ENCODE data around the gene IL16. TPM values are rescaled to one million over a fixed set of nuclear protein-coding genes. Genes with fewer than 3 reads are reported as not detected.
A peak's percentile ranks its signal among the peaks of the same experiment; 100 is the strongest.

The IL16 gene
- total RNA-seq, 1 donor from 2014 or later = 54.0 TPM

- DNase-seq (ENCODE audit: low spot score) (peak; percentile 92), ATAC-seq (peak; percentile 94)
- intact Hi-C loops (cut with DNase I) = loop anchor here (2.0 to 5.0 kb wide), 2 partner anchors 109 to 161 kb away; no protein-coding TSS in a partner anchor
Observed at GRCh38 chr15:81265944-81266775, 69.5 kb downstream of the IL16 start.

GRCh38 chr15:81268340-81268739, 71.7 kb downstream of the IL16 start:
- DNase-seq (ENCODE audit: low spot score) (no peak), ATAC-seq (no peak)
- intact Hi-C loops (cut with DNase I) = loop anchor here (5.0 kb wide), 1 partner anchor 111 kb away; no protein-coding TSS in a partner anchor

GRCh38 chr15:81268881-81269601, 72.4 kb downstream of the IL16 start:
- DNase-seq (ENCODE audit: low spot score) = no peak
- intact Hi-C loops (cut with DNase I) = loop anchor here (5.0 kb wide), 1 partner anchor 112 kb away; no protein-coding TSS in a partner anchor
- ATAC-seq = no peak

DNA sequence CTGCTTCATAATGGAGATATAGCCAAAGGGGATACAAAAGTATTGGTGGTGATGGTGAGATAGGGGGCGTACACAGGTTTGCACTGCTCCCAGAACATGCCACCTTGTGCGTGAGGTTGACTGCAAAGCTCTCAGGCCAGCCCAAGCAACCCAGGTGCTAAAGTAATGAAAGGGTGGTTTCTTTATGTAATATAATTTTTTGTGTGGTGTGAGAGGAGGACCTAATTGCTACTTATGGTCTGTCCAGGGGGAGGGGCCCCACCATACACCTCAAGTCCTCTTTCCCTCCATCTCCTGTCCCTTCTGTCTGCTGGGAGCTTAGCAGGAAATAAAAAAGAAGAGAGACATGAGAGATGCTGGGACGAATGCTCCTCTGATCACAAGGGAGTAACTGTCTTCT, 73.5 kb downstream of the IL16 start:
- ATAC-seq (no peak), DNase-seq (ENCODE audit: low spot score) (no peak)
- intact Hi-C loops (cut with DNase I) = loop anchor here (10.0 kb wide), 1 partner anchor 125 kb away; no protein-coding TSS in a partner anchor

DNA sequence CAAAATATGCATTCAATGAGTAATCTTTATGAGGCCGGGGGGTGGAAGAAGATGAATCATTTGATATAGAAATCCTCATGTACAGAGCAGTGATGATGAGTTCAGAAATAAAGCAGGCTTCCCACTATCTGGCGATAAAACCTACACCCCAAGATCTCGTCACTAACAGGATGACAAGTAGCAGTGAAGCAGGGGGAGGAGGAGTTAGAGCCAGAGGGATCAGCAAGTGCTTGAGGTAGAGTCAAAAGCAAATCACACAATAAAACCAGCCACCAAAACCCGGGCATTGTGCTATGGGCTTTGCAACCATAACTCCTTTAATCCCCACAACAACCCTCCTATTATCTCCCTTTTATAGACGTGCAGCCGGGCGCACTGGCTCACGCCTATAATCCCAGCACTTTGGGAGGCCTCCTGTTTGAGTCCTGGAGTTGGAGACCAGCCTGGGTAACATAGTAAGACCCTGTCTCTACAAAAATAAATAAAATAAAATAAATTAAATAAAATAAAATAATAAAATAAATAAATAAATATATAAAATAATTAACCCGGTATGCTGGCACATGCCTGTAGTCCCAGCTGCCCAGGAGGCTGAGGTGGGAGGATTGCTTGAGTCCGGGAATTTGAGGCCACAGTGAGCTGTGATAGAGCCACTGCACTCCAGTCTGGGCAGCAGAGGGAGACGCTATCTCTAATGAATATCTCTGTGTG, 74.3 kb downstream of the IL16 start:
- DNase-seq (ENCODE audit: low spot score) (no peak), ATAC-seq (no peak)
- intact Hi-C loops (cut with DNase I) = loop anchor here (10.0 kb wide), 1 partner anchor 124 kb away; no protein-coding TSS in a partner anchor

- intact Hi-C loops (cut with DNase I) = loop anchor here (10.0 kb wide), 1 partner anchor 123 kb away; no protein-coding TSS in a partner anchor
- DNase-seq (ENCODE audit: low spot score) (no peak), ATAC-seq (no peak)
Observed at GRCh38 chr15:81271761-81272644, 75.3 kb downstream of the IL16 start.

DNA sequence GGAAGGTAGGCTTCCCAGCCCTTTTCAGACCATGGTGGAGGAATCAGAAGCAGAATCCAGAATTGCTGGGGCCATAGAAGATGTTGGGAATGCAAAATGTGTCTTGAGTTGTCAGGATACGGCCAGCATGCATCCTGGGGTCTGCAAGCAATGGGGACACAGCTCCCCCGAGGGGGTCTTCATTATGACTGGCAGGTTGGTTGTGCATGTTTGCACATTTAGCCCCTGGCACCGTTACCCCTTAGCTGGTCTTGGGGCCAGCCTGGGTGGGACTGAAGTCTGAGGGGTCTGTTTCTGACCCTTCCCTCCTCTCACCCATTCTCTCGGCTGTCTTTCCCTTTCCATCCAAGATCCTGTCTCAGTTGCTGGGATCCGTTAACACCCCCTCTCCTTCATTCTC, 76.5 kb downstream of the IL16 start:
- intact Hi-C loops (cut with DNase I) = loop anchor here (10.0 kb wide), 1 partner anchor 122 kb away; no protein-coding TSS in a partner anchor
- no peak for DNase-seq (ENCODE audit: low spot score)
- ATAC-seq = no peak

- intact Hi-C loops (cut with DNase I) = loop anchor here (10.0 kb wide), 1 partner anchor 121 kb away; no protein-coding TSS in a partner anchor
- DNase-seq (ENCODE audit: low spot score) = no peak
- no peak for ATAC-seq
Observed at GRCh38 chr15:81273855-81274254, 77.2 kb downstream of the IL16 start.

- DNase-seq (ENCODE audit: low spot score) = no peak
- intact Hi-C loops (cut with DNase I) = loop anchor here (10.0 kb wide), 1 partner anchor 121 kb away; no protein-coding TSS in a partner anchor
- no peak for ATAC-seq
Observed at GRCh38 chr15:81274255-81274654, 77.6 kb downstream of the IL16 start.

DNA sequence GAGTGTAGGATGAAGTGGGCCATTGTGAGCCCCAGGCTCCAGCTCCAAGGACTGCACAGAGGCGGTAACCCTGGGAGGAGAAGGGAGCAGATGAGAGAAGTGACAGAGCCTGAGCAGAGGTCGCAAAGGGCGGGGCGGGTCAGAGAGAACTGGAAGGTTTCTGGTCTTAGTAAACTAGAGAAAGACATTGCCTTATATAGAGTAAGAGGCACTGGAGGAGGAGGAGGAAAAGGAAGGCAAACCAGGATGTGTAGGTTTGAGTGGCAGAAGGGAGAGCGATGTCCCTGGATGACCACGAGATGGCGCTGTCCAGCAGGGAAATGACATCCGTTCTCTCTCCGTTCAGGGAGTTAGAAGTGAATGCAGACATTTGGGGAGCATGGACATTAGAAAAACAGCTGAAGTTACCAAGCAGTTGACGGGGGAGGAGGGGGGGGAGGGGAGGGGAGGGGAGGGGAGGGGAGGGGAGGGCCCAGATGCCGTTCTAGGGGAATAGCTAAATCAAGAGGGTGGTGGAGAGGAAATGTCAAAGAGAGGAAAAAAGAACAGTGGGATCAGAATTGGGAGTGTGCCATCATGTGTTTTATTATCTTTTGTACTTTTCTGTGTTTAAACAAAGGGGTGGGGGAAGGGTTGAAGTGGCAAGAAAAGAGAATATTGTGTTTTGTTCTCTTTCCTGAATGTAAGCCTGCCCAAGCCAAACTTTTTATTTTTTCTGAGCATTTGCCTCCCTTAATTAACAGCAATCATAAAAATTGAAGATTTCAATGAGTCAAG, 78.4 kb downstream of the IL16 start:
- ATAC-seq = peak; percentile 87
- intact Hi-C loops (cut with DNase I) = loop anchor here (10.0 kb wide), 1 partner anchor 120 kb away; no protein-coding TSS in a partner anchor
- DNase-seq (ENCODE audit: low spot score) = peak; percentile 89

DNA sequence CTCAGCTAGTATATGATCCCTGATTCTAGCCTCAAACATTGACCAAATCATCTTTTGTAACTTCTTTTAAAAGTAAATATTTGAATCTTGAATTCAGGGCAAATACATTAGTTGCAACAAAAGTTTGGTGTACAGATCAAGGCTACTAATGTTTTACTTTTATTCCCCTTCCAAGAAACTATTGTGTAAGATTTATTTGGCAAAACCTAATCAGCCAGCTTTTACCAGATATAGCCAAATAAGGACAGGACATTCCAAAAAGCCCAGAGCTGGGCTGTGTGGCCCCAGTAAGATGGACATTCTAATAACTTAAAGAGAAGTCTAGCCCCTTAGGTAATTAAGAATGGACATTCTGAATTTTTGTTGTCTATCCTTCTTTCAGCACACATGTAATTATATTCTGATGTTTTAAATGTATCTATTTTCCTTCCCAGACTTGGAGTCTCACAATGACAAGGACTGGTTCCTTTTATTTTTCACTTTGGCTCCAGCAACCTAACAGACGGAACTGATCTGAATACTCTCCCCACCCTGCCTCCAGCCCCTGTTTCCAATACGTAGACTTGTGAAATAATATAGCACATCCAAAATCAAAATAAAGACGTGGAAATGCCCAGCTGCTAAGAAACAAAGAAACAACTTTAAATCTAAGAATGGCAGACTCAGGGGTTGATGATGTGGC, 79.2 kb downstream of the IL16 start:
- DNase-seq (ENCODE audit: low spot score) = no peak
- ATAC-seq = peak; percentile 75
- intact Hi-C loops (cut with DNase I) = loop anchor here (10.0 kb wide), 1 partner anchor 119 kb away; no protein-coding TSS in a partner anchor

- intact Hi-C loops (cut with DNase I) = loop anchor here (10.0 kb wide), 1 partner anchor 118 kb away; no protein-coding TSS in a partner anchor
- DNase-seq (ENCODE audit: low spot score) (no peak), ATAC-seq (no peak)
Observed at GRCh38 chr15:81276967-81277366, 80.3 kb downstream of the IL16 start.

DNA sequence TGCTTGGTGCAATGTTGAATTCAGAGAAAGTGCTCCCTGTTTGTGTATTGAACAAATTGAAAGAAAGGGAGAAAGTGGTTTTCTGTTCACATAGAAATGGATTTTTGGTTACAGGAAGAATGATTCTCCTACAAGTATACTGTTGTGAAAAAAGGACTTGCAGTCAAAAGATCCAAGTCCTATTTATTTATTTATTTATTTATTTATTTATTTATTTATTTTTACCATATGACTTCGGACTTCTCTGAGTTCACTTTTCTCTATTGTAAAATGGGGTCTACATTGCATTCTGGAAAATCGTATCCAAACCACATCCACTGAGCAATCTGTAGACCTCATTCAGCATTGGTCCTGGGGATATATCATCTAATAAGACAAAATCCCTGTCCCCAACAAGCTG, 81.2 kb downstream of the IL16 start:
- DNase-seq (ENCODE audit: low spot score) (no peak), ATAC-seq (no peak)
- intact Hi-C loops (cut with DNase I) = loop anchor here (10.0 kb wide), 1 partner anchor 117 kb away; no protein-coding TSS in a partner anchor

GRCh38 chr15:81278306-81279029, 81.8 kb downstream of the IL16 start:
- ATAC-seq (no peak), DNase-seq (ENCODE audit: low spot score) (no peak)
- intact Hi-C loops (cut with DNase I) = loop anchor here (10.0 kb wide), 1 partner anchor 116 kb away; no protein-coding TSS in a partner anchor

DNA sequence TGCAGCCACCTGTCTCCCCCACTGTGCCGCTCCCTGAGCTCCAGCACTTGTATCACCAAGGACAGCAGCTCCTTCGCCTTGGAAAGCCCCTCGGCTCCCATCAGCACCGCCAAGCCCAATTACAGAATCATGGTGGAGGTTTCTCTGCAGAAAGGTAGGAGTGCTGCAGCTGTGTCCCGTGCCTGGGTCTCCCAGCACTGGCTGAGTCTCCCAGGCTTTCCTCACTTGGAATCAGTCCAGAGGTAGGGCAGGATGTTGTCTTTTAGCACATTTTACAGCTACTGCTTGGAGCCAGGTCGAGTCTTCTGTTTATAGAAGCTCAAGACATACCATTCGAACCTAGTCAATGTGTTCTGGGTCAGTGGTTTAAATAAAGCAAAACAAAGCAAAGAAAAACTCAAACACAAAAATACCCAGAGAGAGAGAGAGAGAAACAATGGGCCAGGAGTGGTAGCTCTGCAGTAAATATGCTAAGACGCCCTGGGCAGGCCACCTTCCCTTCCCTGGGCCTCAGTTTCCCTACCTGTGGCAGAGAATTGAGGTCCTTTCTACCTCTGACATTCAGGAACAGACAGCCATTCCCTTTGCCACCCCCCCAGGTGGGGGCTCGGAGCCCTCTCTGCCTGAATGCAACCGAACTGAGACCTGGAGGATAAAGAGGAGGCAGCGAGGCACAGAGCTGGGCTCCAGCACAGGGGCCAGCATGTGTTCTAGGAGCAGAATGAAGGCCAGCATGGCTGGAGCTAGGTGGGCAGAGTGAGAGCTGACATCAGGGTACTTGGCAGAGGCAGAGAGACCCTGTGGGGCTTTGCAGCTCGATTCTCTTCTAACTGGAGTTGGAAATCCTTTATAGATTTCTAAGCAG, 83.2 kb downstream of the IL16 start:
- intact Hi-C loops (cut with DNase I) = loop anchor here (10.0 kb wide), 1 partner anchor 115 kb away; no protein-coding TSS in a partner anchor
- DNase-seq (ENCODE audit: low spot score) = no peak
- ATAC-seq = no peak
